ENCODE data around the gene KY.

DNA sequence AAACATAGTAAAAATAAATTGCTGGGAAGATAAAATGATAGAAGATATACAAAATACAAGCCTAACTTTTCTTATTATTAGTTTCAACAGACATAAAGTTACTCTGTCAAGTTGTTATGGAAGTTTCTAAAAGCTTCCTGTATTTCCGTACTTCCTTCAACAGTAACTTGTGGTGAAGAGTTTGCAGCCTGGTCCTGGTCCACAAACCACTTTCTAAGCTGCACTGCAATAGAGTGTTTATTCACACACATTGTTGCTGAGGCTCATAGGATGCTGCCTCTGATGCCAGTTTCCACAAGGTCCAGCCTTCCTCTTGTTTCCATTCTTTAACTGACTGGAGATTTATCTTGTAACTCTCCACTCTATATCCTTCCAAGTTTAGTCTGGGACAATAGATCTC lies 39.4 kb upstream of the KY start:
- TF ChIP-seq, protein P1, sequence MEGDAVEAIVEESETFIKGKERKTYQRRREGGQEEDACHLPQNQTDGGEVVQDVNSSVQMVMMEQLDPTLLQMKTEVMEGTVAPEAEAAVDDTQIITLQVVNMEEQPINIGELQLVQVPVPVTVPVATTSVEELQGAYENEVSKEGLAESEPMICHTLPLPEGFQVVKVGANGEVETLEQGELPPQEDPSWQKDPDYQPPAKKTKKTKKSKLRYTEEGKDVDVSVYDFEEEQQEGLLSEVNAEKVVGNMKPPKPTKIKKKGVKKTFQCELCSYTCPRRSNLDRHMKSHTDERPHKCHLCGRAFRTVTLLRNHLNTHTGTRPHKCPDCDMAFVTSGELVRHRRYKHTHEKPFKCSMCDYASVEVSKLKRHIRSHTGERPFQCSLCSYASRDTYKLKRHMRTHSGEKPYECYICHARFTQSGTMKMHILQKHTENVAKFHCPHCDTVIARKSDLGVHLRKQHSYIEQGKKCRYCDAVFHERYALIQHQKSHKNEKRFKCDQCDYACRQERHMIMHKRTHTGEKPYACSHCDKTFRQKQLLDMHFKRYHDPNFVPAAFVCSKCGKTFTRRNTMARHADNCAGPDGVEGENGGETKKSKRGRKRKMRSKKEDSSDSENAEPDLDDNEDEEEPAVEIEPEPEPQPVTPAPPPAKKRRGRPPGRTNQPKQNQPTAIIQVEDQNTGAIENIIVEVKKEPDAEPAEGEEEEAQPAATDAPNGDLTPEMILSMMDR (IDR thresholded peaks at IDR 0.05; ENCODE audit: control extremely low read depth in 1 of 3, insufficient read depth in 1 of 3, low read depth in 1 of 3, low read length in 3 of 3), result no peak
- no peak for TF ChIP-seq POLR2AphosphoS5 (IDR thresholded peaks at IDR 0.05; ENCODE audit: low read depth, low read length)
- no peak for TF ChIP-seq POLR2A (IDR thresholded peaks at IDR 0.05; ENCODE audit: control extremely low read depth in 1 of 2, low read depth in 2 of 2, low read length in 2 of 2)

Measured in H1 (cell line).